HEK293 (cell line): ENCODE results near the gene TLCD4.

Experiments
- CTCF ChIA-PET: fragments of 350-600 bp; formaldehyde crosslinking; extraction: SDS; loops from one replicate; lab custom pipeline; 2021; ENCODE audit warnings: antibody characterized with exemption; lab: Yijun Ruan, JAX
- POLR2A ChIA-PET: fragments of 300-600 bp; formaldehyde crosslinking; extraction: SDS; loops from one replicate; lab custom pipeline; 2020; ENCODE audit warnings: antibody characterized with exemption, inconsistent platforms; lab: Yijun Ruan, JAX
- H3K27ac ChIP-seq: fragments of 200-500 bp; sonication (Bioruptor generic); 2 replicates; pipeline ENCODE4 v1.5.1; 2014; ENCODE audit warnings: low read depth, low read length, control low read depth, inconsistent platforms; ENCODE audit errors: extremely low read depth
- H3K36me3 ChIP-seq, 2 experiments: fragments of 200-500 bp in 1 of 2; sonication (Bioruptor generic) in 1 of 2; 1 replicate in 1 of 2; 2 replicates in 1 of 2; pipeline ENCODE4 v1.5.1; 2014 to 2017; ENCODE audit warnings: inconsistent platforms in 2 of 2, low read length in 2 of 2; ENCODE audit not compliant: control insufficient read depth in 2 of 2, insufficient read depth in 1 of 2
- H3K4me1 ChIP-seq: fragments of 200-500 bp; sonication (Bioruptor generic); 2 replicates; pipeline ENCODE4 v1.5.1; 2014; ENCODE audit warnings: mild to moderate bottlenecking, low read length, inconsistent platforms; ENCODE audit not compliant: control insufficient read depth, insufficient read depth
- H3K4me3 ChIP-seq: 2 replicates; pipeline ENCODE4 v1.5.1; 2011; ENCODE audit warnings: low read depth, mild to moderate bottlenecking, control low read depth, low read length, moderate library complexity
- H3K9me3 ChIP-seq: fragments of 200-500 bp; sonication (Bioruptor generic); 2 replicates; pipeline ENCODE4 v1.5.1; 2014; ENCODE audit warnings: low read depth, low read length, inconsistent platforms; ENCODE audit not compliant: control insufficient read depth, insufficient read depth
- ATF2 ChIP-seq: fragments of 450-650 bp; formaldehyde crosslinking; IDR thresholded peaks from 2 replicates; pipeline ENCODE4 v1.5.1; 2016; ENCODE audit warnings: missing biosample characterization, missing genetic modification characterization, low read depth
- BCL11B ChIP-seq: fragments of 450-650 bp; formaldehyde crosslinking; IDR thresholded peaks from 2 replicates; pipeline ENCODE4 v1.5.1; 2016; ENCODE audit warnings: low read depth, missing biosample characterization, missing genetic modification characterization
- KLF1 ChIP-seq: fragments of 450-650 bp; formaldehyde crosslinking; IDR thresholded peaks from 2 replicates; pipeline ENCODE4 v1.5.1; 2016; ENCODE audit warnings: missing biosample characterization, missing genetic modification characterization
- KLF10 ChIP-seq: fragments of 450-650 bp; IDR thresholded peaks from 2 replicates; pipeline ENCODE4 v1.5.1; 2018; ENCODE audit warnings: missing biosample characterization, mild to moderate bottlenecking, missing genetic modification characterization
- KLF17 ChIP-seq: fragments of 450-650 bp; formaldehyde crosslinking; IDR thresholded peaks from 2 replicates; pipeline ENCODE4 v1.5.1; 2016; ENCODE audit warnings: missing biosample characterization, missing genetic modification characterization
- PBX3 ChIP-seq: sonication (generic); formaldehyde crosslinking; IDR thresholded peaks from 2 replicates; pipeline ENCODE4 v1.8.1; 2022; ENCODE audit warnings: mild to moderate bottlenecking, moderate library complexity, missing genetic modification reagents
- REPIN1 ChIP-seq: fragments of 450-650 bp; formaldehyde crosslinking; IDR thresholded peaks from 2 replicates; pipeline ENCODE4 v1.5.1; 2017; ENCODE audit warnings: missing biosample characterization, missing genetic modification characterization, low read depth
- REST ChIP-seq: fragments of 450-650 bp; formaldehyde crosslinking; IDR thresholded peaks from 2 replicates; pipeline ENCODE4 v1.5.1; 2016; ENCODE audit warnings: missing biosample characterization, missing genetic modification characterization
- TCF7L2 ChIP-seq: IDR thresholded peaks from 2 replicates; pipeline ENCODE4 v1.6.1; 2011; ENCODE audit warnings: low read depth, mild to moderate bottlenecking, inconsistent platforms, low read length, moderate library complexity, borderline replicate concordance
- TRIM28 ChIP-seq: IDR thresholded peaks from 2 replicates; pipeline ENCODE4 v1.6.1; 2011; ENCODE audit warnings: low read length, control low read depth, borderline replicate concordance
- ZNF174 ChIP-seq: fragments of 450-650 bp; formaldehyde crosslinking; IDR thresholded peaks from 2 replicates; pipeline ENCODE4 v1.5.0; 2017; ENCODE audit warnings: missing biosample characterization, mild to moderate bottlenecking, missing genetic modification characterization
- ZNF19 ChIP-seq: fragments of 450-650 bp; formaldehyde crosslinking; IDR thresholded peaks from 2 replicates; pipeline ENCODE4; 2016; ENCODE audit warnings: missing biosample characterization, missing genetic modification characterization, low read depth
- ZNF26 ChIP-seq: fragments of 450-650 bp; formaldehyde crosslinking; IDR thresholded peaks from 2 replicates; pipeline ENCODE4 v1.5.1; 2016; ENCODE audit warnings: missing biosample characterization, missing genetic modification characterization
- ZNF366 ChIP-seq: fragments of 450-650 bp; formaldehyde crosslinking; conservative IDR thresholded peaks from 2 replicates; pipeline ENCODE4 v1.5.1; 2016; ENCODE audit warnings: missing biosample characterization, missing genetic modification characterization
- ZNF416 ChIP-seq: fragments of 450-650 bp; formaldehyde crosslinking; IDR thresholded peaks from 2 replicates; pipeline ENCODE4 v1.5.1; 2016; ENCODE audit warnings: missing biosample characterization, missing genetic modification characterization
- ZNF449 ChIP-seq: fragments of 450-650 bp; formaldehyde crosslinking; IDR thresholded peaks from 2 replicates; pipeline ENCODE4 v1.5.1; 2017; ENCODE audit warnings: missing biosample characterization, mild to moderate bottlenecking, missing genetic modification characterization, moderate library complexity
- ZNF510 ChIP-seq: fragments of 450-650 bp; formaldehyde crosslinking; IDR thresholded peaks from 2 replicates; pipeline ENCODE4 v1.5.1; 2018; ENCODE audit warnings: mild to moderate bottlenecking, missing genetic modification characterization, missing biosample characterization; ENCODE audit not compliant: insufficient replicate concordance
- ZNF558 ChIP-seq: fragments of 450-650 bp; formaldehyde crosslinking; IDR thresholded peaks from 2 replicates; pipeline ENCODE4 v1.5.1; 2016; ENCODE audit warnings: missing biosample characterization, missing genetic modification characterization
- ZNF645 ChIP-seq: fragments of 450-650 bp; formaldehyde crosslinking; IDR thresholded peaks from 2 replicates; pipeline ENCODE4; 2016; ENCODE audit warnings: missing biosample characterization, missing genetic modification characterization
- ZNF658 ChIP-seq: fragments of 450-650 bp; formaldehyde crosslinking; IDR thresholded peaks from 2 replicates; pipeline ENCODE4; 2016; ENCODE audit warnings: missing biosample characterization, missing genetic modification characterization
- ZNF76 ChIP-seq: fragments of 450-650 bp; formaldehyde crosslinking; IDR thresholded peaks from 2 replicates; pipeline ENCODE4; 2016; ENCODE audit warnings: low read depth, missing biosample characterization, missing genetic modification characterization, borderline replicate concordance
- ZNF785 ChIP-seq: fragments of 450-650 bp; formaldehyde crosslinking; IDR thresholded peaks from 2 replicates; pipeline ENCODE4 v1.5.1; 2016; ENCODE audit warnings: missing biosample characterization, missing genetic modification characterization
- ZNF791 ChIP-seq: fragments of 450-650 bp; formaldehyde crosslinking; IDR thresholded peaks from 2 replicates; pipeline ENCODE4 v1.5.1; 2016; ENCODE audit warnings: missing biosample characterization, missing genetic modification characterization
- ZSCAN16 ChIP-seq: fragments of 450-650 bp; formaldehyde crosslinking; IDR thresholded peaks from 2 replicates; pipeline ENCODE4 v1.5.1; 2016; ENCODE audit warnings: missing biosample characterization, missing genetic modification characterization

Gene TLCD4

GRCh38 chr1:95072532-95073419 is 44.4 kb upstream of the TLCD4 start, which contains the start of gene ALG14:
ALG14 (minus strand) TSS chr1:95072951; CDS start chr1:95072898, 53 bp downstream.
- CTCF ChIA-PET: interaction anchor here (0.7 to 4.8 kb wide), 5 partner anchors 12 to 161 kb away, joined by 3 to 42 read pairs (median 5); partner anchors contain the start of genes RWDD3 and TLCD4
- POLR2A ChIA-PET: interaction anchor here (0.6 to 4.0 kb wide), 7 partner anchors 12 to 655 kb away, joined by 3 to 31 read pairs (median 5); partner anchors contain the start of genes RWDD3 and TLCD4
- TF ChIP-seq ZNF510 (no peak), ATF2 (tag by site-specific recombination) (no peak), ZNF19 (tag by site-specific recombination) (no peak), ZNF658 (tag by site-specific recombination) (no peak), ZSCAN16 (no peak), BCL11B (tag by site-specific recombination) (no peak), KLF10 (tag by site-specific recombination) (peak; percentile 46; the same call in 1 of the 2 replicates), ZNF366 (tag by site-specific recombination) (peak; percentile 59; the same call in 1 of the 2 replicates), REPIN1 (no peak), TRIM28 (peak; percentile 98), ZNF174 (tag by site-specific recombination) (no peak), ZNF791 (no peak), TCF7L2 (no peak), REST (tag by site-specific recombination) (no peak; the same call in 1 of the 2 replicates), ZNF645 (no peak), KLF1 (tag by site-specific recombination) (no peak), PBX3 (0 out of 2 replicates have a peak, but pooled peaks have one; percentile 10), ZNF76 (tag by site-specific recombination) (peak; percentile 97), ZNF26 (tag by site-specific recombination) (no peak), KLF17 (tag by site-specific recombination) (peak; percentile 16; the same call in 1 of the 2 replicates), ZNF449 (no peak), ZNF785 (tag by site-specific recombination) (no peak), ZNF558 (tag by site-specific recombination) (no peak; the same call in 1 of the 2 replicates), ZNF416 (tag by site-specific recombination) (no peak)

More at GRCh38 chr1:95072532-95073419, 44.4 kb upstream of the TLCD4 start, which contains the start of gene ALG14:
- Histone ChIP-seq H3K4me1 (peaks cover 3% of the 10 kb centered on the region; the same call in 1 of the 2 replicates), H3K27ac (peak within 1 kb of the TSS; percentile 61), H3K9me3 (no peaks in the 10 kb centered on the region), H3K4me3 (peak within 1 kb of the TSS; percentile 91), H3K36me3 (no peaks in the 10 kb centered on the region)
